GM19397 (cell line): ENCODE data around the gene RBMS3.

Source experiments
- ATAC-seq: cut with Tn5 transposase; IDR thresholded peaks from one replicate; pipeline ENCODE4 v1.9.1; 2021; ENCODE audit warnings: mild to moderate bottlenecking, moderate library complexity; ENCODE audit not compliant: unreplicated experiment

RBMS3 gene

DNA sequence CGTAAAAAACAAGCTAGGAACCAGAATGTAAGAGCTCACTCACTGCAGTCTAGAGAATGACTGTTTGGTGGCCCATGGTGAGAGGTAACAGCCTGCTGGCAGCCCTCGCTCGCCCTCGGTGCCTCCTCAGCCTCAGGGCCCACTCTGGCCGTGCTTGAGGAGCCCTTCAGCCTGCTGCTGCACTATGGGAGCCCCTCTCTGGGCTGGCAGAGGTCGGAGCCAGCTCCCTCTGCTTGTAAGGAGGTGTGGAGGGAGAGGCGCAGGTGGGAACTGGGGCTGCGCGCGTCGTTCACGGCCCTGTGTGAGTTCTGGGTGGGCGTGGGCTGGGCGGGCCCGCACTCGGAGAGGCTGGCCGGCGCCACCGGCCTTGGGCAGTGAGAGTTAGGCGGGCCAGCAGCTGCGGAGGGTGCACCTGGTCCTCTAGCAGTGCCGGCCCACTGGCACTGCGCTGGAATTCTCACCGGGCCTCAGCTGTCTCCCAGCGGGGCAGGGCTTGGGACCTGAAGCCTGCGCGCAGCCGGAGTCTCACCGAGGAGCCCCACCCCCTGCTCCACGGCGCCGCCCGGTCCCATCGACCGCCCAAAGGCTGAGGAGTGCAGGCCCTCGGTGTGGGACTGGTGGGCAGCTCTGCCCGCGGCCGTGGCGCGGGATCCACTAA lies 420.6 kb downstream of the RBMS3 start:
- ATAC-seq = no peak

DNA sequence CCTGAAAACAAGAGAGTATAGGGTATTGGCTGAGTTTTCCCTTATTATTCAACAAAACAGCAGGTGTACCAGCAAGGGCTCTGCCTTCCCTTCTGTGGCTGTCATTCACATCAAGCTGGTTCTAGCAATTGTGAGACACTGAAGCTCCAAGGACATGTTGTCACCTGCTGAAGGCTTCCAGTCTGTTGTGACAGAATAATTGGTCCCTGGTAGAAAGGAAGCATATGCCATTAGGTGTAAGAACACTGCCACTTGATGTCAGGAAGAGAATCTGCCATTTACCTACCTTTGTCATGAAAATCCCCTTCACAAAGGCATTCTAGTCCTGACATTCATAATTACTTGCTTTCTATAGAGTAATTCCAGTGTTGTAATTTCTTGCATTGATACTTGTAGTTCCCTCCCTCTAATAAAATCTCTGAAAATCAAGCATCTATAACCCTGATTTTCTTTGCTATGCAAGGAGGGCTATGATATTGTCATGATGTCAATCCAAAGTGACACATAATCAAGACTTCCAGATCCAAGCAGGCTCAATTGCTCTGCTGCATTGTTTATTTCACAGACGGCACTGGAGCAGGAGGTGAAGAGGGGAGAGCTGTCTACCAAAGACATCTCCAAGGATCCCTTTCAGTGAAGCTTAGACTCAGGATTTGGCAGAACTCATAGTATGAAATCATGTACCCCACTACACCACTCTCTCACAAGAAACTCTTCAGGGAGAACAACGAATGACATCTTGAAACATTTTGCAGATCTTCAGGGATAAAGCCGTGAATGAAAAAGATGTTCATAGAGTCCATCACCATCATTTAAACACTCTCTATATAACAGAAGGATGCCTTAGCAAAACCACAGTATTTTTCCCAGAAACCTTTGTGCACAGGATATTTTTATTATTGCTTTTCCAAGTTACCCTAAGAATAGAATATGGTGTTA lies 425.3 kb downstream of the RBMS3 start:
- ATAC-seq = no peak

DNA sequence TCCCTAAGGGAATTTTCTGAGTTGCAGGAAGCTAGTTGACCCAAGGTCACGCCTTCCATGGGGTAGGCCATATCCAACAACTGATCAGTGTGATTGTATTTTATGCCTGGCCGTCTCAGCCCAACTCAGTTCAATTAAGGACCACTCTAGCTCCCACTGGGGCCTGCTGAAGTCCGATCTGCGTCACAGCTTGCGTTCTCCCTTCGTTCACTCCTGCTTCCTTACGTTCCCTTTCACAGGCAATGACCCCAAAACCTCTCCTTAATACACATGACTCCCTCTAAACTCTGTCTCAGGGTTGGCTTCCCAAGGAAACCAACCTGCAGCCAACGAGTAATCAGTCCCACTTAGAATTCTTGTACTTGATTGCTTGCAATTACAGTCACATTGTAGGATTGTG lies 428.0 kb downstream of the RBMS3 start:
- no peak for ATAC-seq

- no peak for ATAC-seq
These were observed 430.4 kb downstream of the RBMS3 start for GRCh38 chr3:29711255-29711771.

- ATAC-seq = no peak
These were observed 435.3 kb downstream of the RBMS3 start for GRCh38 chr3:29716213-29716612.

- no peak for ATAC-seq
These were observed 437.8 kb downstream of the RBMS3 start for GRCh38 chr3:29718661-29719065.

DNA sequence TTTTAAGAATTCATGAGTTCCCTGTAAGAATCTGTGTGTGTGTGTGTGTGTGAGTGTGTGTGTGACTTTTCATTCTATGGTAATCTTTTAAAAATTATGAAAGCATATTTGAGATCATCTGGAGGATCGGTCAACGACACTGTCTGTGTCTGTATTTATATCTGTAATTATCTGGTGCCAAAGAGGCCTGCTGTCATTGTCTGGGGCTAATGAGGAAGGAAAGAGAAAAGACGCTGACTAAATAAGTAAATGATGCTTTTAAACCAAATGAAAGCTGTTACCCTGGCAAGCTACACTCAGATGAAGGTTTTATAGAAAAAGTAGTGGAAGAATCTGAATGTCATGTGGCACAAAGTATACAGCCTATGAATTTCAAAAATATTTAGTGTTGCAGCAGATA lies 439.8 kb downstream of the RBMS3 start:
- ATAC-seq = no peak

DNA sequence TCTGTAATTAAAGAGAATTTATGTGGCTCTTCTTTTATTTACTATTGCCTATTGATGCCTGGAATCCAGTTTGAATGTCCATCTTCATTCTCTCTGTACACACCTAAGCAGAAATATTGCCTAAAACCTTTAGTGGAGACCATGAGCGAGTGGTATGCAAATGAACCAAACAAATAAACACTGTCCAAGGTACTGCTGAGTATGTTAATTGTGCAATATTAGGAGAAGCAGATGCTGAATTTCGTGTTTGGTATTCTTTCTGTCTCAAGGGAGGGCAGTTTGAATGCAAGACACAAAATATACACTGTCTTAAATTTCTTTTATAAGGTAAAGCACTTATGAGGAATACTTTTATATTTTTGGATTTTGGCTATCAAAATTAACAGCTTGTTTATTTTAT lies 440.9 kb downstream of the RBMS3 start:
- no peak for ATAC-seq

DNA sequence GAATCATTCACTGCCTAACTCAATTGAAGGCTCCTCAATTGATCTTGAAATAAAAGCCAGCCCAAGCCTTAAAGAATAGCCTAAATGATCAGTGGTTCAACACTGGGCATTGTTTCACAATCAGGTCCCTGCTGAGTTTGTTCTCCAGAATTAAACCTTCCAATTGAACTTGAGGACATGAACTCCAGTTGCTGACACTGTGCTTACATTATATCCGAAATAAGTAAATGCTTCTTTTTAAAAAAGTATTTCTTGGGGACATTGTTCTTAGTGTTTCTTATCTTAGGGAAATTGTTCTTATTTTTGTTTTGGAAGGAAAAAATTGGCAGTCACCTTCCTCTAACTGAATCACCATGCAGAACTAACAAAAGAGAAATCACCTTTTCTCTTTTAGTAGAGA lies 450.2 kb downstream of the RBMS3 start:
- ATAC-seq = no peak

- no peak for ATAC-seq
These were observed 460.4 kb downstream of the RBMS3 start for GRCh38 chr3:29741231-29741630.

DNA sequence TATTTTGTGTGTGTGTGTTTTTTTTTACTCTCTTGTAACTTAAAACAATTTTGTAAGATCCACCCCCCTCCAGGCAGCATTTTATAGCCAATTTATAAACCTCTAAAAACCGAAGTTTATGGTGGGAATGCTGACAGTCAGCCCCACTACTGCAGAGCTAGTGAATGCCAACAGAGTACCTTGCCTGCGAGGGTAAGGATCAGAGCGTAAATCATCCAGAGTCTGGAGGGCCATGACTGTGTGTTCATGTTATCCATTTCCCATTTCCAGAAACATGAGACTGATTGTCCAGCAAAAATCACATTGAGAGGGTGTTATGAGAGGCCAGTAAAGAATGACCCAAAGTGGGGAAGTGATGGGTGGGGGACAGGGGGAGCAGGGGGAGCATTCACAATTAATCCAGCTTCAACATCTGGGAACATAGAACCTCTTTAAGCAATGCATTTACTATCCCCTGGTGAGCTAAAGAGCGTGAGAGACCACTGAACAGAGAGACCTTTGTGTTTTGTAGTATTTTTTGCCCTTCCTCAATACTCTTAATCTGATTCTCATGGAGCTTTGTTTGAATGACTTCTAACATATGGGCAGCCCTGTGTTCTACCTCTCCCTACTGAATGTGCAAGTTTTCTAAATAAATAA lies 464.5 kb downstream of the RBMS3 start:
- no peak for ATAC-seq

GRCh38 chr3:29746163-29746760 lies 465.4 kb downstream of the RBMS3 start:
- ATAC-seq = no peak

DNA sequence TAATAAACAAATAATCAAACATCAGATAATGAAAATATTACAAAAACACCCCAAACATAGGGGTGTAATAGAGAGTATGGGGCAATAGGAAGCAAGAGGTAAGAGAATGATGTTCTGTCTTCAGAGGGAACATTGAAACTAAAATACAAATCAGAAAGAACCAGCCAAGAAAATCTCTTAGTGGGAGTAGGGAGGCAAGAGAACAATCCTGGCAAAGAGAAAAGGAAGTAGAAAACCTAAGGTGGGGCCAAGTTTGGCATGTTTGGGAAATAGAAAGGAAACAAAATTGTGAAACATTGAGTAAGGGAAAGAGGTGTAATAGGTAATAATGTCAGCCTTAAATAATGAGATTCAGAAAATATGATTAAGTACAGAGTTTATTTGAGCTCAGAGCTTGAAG lies 467.1 kb downstream of the RBMS3 start:
- ATAC-seq = no peak

DNA sequence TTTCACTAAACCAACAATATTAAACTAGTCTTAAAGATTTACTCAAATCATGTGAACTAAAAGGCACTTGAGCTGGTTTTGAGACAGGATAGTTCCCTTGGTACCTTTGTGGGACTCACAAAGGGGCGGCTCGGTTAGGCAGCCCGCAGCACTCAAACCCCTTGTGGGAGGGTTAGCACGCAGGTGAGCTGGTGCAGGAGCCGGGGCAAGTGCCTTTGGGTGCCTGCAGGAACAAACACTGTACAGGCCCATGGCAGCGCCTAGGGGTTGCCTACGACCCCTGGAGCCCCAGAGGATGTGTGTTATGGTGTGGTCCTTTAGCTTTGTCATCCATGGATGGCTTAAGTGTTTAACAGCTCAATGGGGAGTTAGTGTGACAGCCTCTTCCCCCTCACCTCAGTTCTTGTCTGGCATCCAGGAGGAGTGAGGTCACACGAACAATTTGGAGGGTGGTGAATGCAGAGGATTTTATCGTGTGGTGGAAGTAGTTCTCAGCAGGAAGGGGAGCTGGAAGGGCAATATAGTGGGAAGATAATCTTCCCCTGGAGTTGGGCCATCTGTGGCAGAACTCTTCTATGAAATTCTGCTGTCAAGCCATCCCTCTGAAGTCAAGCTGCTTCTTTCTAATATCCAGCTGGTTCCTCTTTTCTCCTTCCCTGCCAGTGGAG lies 470.9 kb downstream of the RBMS3 start:
- ATAC-seq = no peak

GRCh38 chr3:29754346-29754745 lies 473.5 kb downstream of the RBMS3 start:
- ATAC-seq = no peak

DNA sequence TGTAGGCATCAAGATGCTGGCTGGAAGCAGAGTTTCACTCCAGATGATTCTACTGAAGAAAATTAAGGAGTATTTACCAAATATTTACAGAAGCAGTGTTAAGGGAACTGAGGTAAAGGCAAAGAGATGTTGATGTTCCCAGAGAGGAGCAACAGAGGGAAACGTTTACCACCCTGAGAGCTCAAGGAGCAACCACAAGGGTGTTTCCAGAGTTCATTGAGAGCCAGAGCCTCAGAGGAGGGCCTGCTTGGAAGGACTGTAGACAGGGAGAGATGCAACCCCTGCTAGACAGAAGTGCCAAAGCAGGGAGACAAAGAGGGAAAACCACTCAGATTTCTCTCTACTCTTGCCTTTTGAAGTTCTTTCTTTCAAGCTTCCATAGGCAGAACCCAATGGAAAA lies 474.5 kb downstream of the RBMS3 start:
- ATAC-seq = no peak

GRCh38 chr3:29757054-29757777 lies 476.3 kb downstream of the RBMS3 start:
- ATAC-seq = no peak

DNA sequence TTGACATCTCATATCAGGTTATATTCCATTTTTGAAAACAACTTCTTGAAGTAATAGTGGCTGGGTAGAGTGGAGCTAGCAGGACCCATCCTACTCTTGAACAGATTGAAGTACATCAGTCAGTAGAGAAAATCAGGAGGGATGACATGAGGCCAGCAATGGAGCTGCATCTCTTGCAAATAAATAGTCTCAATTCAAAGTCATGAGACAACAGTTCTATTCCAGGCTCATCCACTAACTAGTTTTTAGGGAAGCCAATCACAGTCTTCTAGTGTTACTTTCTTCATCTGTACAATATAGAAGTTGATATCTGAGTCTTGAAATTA lies 477.2 kb downstream of the RBMS3 start:
- ATAC-seq = no peak

- ATAC-seq = no peak
These were observed 477.8 kb downstream of the RBMS3 start for GRCh38 chr3:29758434-29759322.
